PFSK-1 (cell line): ENCODE results near the gene FNIP1.

Experiments
- FOXP2 ChIP-seq: optimal IDR thresholded peaks from 2 replicates; pipeline ENCODE3; 2011; ENCODE audit warnings: borderline replicate concordance, control low read depth, inconsistent platforms; ENCODE audit not compliant: insufficient read depth; ENCODE audit errors: extremely low read length, extremely low read depth
- POLR2AphosphoS5 ChIP-seq: IDR thresholded peaks from 2 replicates; pipeline ENCODE4 v1.6.1; 2012; ENCODE audit warnings: low read depth, mild to moderate bottlenecking, control low read depth, low read length, moderate library complexity
- SIN3A ChIP-seq: IDR thresholded peaks from 2 replicates; pipeline ENCODE4 v1.6.1; 2012; ENCODE audit warnings: mild to moderate bottlenecking, low read length, moderate library complexity, borderline replicate concordance; ENCODE audit not compliant: insufficient read depth
- TAF1 ChIP-seq: IDR thresholded peaks from 2 replicates; pipeline ENCODE4 v1.6.1; 2012; ENCODE audit warnings: low read length, control low read depth, borderline replicate concordance; ENCODE audit not compliant: insufficient read depth
- TF ChIP-seq, protein P1 (sequence below), 2 experiments: IDR thresholded peaks; 2 replicates each; pipeline versions ENCODE4 v1.6.1 to v1.8.0; 2011 to 2012; ENCODE audit warnings: low read depth in 2 of 2, low read length in 2 of 2, control low read depth in 1 of 2, inconsistent platforms in 1 of 2, mild to moderate bottlenecking in 1 of 2, moderate library complexity in 1 of 2; ENCODE audit not compliant: insufficient read depth in 1 of 2

Gene FNIP1

GRCh38 chr5:131628990-131629389 is 167.8 kb downstream of the FNIP1 start:
- TF ChIP-seq TAF1 = no peak
- TF ChIP-seq, protein P1, sequence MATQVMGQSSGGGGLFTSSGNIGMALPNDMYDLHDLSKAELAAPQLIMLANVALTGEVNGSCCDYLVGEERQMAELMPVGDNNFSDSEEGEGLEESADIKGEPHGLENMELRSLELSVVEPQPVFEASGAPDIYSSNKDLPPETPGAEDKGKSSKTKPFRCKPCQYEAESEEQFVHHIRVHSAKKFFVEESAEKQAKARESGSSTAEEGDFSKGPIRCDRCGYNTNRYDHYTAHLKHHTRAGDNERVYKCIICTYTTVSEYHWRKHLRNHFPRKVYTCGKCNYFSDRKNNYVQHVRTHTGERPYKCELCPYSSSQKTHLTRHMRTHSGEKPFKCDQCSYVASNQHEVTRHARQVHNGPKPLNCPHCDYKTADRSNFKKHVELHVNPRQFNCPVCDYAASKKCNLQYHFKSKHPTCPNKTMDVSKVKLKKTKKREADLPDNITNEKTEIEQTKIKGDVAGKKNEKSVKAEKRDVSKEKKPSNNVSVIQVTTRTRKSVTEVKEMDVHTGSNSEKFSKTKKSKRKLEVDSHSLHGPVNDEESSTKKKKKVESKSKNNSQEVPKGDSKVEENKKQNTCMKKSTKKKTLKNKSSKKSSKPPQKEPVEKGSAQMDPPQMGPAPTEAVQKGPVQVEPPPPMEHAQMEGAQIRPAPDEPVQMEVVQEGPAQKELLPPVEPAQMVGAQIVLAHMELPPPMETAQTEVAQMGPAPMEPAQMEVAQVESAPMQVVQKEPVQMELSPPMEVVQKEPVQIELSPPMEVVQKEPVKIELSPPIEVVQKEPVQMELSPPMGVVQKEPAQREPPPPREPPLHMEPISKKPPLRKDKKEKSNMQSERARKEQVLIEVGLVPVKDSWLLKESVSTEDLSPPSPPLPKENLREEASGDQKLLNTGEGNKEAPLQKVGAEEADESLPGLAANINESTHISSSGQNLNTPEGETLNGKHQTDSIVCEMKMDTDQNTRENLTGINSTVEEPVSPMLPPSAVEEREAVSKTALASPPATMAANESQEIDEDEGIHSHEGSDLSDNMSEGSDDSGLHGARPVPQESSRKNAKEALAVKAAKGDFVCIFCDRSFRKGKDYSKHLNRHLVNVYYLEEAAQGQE (IDR thresholded peaks at IDR 0.05; ENCODE audit: insufficient read depth in 1 of 2, low read depth in 2 of 2, low read length in 2 of 2) = no peak
- no peak for TF ChIP-seq POLR2AphosphoS5
- no peak for TF ChIP-seq FOXP2
- no peak for TF ChIP-seq SIN3A

DNA sequence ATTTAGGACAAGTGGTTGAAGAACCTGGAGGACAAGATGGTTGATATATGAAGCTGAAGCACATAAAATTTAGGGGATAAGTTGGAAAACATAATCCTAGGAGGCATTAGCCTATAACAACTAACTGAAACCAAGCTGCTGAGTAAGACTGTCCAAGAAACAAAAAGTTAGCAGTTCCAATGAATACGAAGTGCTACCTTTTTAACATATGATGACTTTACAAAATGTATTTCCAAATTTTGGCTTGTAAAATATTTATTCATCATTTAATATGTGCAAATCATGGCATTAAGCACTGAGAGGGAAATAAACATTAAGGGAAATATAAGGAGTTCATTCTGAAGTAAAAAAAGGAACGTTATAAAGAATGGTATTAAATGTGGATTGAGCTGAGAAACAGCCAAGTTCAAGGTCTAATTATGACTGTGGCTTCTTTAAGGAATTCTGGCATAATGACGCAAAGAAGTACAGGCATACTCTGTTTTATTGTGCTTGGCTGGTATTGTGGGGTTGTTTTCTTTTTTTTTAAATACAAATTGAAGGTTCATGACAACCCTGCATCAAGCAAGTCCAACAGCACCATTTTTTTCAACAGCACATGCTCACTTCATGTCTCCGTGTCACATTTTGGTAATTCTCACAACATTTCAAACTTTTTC is 169.5 kb downstream of the FNIP1 start:
- TF ChIP-seq TAF1 = no peak
- no peak for TF ChIP-seq FOXP2
- TF ChIP-seq, protein P1 (IDR thresholded peaks at IDR 0.05; ENCODE audit: insufficient read depth in 1 of 2, low read depth in 2 of 2, low read length in 2 of 2) = no peak
- no peak for TF ChIP-seq POLR2AphosphoS5
- no peak for TF ChIP-seq SIN3A

GRCh38 chr5:131622633-131623032 is 174.2 kb downstream of the FNIP1 start:
- no peak for TF ChIP-seq POLR2AphosphoS5
- TF ChIP-seq, protein P1 (IDR thresholded peaks at IDR 0.05; ENCODE audit: insufficient read depth in 1 of 2, low read depth in 2 of 2, low read length in 2 of 2) = no peak
- no peak for TF ChIP-seq SIN3A
- TF ChIP-seq TAF1 = no peak
- no peak for TF ChIP-seq FOXP2

GRCh38 chr5:131619102-131619501 is 177.7 kb downstream of the FNIP1 start:
- TF ChIP-seq POLR2AphosphoS5 = no peak

DNA sequence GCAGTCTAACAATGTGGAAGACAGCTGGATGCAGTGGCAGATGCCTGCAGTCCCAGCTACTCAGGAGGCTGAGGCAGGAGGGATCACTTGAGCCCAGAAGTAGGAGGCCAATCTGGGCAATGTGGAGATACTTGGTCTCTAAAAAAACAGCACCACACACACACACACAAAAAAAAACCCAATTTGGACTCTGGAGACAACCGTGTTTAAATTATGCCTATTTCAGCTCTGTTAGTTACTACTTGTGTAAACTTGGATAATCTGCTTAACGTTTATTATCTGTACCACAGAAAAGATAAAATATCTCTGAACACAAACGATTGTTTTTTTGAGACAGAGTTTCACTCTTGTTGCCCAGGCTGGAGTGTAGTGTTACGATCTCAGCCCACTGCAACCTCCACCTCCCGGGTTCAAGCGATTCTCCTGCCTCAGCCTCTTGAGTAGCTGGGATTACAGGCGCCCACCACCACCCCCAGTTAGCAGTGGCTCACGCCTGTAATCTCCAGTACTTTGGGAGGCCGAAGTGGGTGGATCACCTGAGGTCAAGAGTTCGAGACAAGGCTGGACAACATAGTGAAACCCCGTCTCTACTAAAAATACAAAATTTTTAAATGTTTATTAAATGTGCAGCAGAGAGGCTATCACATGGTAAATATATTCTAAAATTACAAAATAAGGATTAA is 179.5 kb downstream of the FNIP1 start:
- TF ChIP-seq, protein P1 (IDR thresholded peaks at IDR 0.05; ENCODE audit: insufficient read depth in 1 of 2, low read depth in 2 of 2, low read length in 2 of 2) = no peak
- TF ChIP-seq SIN3A = no peak
